GM21367 (cell line): ENCODE measurements around the gene CCDC197.
A peak's percentile ranks its signal among the peaks of the same experiment; 100 is the strongest.

ENCODE experiments used
- ATAC-seq: cut with Tn5 transposase; IDR thresholded peaks from one replicate; pipeline ENCODE4 v1.9.1; 2021; ENCODE audit not compliant: unreplicated experiment

Gene CCDC197

GRCh38 chr14:93977171-93977570, 19.9 kb upstream of the CCDC197 start:
- no peak for ATAC-seq

DNA sequence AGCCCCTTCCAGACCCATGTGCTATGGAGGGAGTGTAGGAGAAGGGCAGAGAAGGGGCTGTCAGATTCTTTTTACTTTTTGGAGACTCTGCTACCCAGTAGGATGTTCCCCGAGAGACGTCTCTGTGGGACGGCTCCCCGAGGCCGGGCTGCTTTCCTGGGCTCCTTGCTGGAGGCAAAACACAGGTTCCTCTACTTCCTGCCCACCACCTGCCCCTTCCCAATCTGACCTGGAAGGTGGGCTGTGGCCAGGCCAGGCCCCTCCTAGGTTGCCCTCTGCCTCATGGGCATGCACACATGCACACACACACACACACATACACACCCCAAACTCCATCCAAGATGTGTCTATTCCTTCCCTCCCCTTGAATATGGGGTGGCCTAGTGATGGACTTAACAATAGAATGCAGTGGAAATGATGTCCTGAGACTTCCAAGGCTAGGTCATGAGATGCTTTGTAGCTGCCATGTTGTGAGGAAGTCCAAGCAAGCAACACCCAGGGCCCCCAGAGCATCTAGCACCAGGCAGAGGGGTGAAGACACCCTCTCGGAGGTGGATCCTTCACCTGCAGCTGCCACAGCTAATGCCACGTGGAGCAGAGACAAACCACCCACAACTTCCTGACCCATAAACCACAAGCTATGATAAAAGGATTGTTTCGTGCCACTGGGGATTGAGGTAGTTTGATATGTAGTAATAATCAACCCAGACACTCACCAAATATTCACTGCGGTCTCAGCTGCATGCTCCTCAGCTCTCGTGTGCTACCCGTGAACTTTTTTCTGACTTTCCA, 19.1 kb upstream of the CCDC197 start:
- peak; percentile 37 for ATAC-seq

GRCh38 chr14:93978735-93979134, 18.4 kb upstream of the CCDC197 start:
- ATAC-seq: no peak

GRCh38 chr14:93980456-93981201, 16.5 kb upstream of the CCDC197 start:
- no peak for ATAC-seq

DNA sequence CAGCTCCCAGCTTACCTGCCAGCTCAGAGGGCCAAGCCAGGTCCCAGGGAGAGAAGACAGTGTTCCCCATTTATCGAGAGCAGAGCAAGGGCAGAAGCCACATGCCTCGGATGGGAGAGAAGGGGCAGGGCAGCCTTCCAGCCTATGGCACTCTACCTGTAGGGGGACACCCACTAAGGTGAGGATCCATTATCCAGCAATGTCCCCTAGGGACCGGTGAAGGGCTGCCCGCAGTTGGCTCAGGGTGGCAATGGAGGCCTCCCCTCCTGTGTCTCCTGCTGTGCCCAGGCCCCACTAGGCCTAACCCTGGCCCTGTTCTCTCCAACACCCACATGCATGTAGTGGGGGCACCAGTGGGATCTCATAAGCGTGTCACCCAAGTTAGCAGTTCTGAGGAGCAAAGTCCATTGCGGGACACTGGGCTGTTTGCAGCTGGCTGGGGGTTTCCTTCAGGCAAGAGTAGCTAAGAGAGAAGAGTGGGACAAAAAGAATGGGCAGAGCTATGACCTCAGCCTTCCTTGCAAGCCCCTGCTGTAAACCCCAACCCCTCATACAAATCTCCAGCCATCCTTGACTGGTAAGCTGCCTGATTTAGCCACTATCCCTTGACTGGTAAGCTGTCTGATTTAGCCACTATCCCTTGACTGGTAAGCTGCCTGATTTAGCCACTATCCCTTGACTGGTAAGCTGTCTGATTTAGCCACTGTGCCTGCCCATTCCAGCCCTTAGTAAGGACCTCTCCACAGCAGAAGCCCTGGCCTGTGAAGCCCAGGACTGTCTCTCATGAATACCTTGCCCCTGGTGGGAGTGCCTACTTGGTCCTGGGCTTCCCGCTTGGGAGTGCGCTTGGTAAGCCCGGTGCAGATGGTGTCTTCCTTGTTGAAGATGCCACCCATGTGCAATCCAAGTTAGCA, 15.5 kb upstream of the CCDC197 start:
- ATAC-seq: no peak

DNA sequence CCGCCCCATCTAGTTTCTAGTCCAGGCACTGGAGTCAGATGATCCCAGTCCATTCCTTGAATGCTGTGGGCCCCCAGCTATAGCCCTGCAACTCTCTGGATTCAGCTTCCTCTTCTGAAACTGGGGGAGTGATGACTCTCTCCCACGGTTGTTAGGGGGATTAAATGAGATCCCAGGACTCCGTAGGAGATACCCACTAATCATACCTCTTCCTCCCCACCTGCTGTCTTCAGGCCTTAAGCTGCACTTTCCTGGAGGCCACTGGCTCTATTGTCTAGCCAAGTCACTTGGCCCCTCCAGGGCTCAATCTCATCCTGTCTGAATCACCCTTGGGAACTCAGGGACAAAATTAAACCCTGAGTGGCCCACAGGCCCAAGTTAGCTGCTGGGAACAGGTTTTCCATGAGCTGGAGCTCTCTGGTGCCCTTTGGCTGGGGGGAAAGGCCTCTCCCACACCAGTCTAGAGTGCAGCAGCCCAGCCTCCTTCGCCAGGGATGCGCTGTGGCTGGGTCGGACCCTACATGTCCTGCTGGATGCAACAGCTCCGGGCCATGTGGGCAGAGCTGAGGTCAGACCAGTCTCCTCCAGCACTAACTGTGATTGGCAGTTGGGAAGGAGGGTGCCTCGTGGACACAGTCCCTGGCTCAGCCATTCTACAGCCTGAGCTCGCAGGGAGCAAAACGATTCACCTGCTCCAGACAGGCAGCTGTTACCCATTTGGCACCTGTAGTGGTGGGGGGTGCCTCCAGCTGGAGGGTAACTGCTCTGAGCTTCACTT, 14.7 kb upstream of the CCDC197 start:
- no peak for ATAC-seq

DNA sequence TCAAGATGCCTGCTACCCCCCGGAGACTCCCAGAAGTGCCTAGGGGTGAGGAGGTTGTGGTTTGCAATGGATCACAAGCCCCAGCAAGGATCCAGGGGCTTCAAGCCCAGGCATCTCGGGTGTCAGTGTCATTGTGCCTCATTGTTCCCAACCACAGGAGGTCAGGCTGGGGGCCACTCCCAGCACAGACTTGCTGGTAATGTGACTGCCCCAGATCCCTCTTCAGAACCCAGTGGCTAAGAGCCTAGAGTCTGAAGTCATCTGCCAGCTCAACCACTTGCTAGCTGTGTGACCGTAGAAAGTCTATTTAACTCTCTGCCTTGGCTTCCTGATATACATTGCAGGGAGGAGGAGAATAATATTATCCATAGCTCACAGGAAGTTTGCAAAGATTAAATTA, 13.0 kb upstream of the CCDC197 start:
- no peak for ATAC-seq

GRCh38 chr14:93984987-93985410, 12.1 kb upstream of the CCDC197 start:
- ATAC-seq: no peak

DNA sequence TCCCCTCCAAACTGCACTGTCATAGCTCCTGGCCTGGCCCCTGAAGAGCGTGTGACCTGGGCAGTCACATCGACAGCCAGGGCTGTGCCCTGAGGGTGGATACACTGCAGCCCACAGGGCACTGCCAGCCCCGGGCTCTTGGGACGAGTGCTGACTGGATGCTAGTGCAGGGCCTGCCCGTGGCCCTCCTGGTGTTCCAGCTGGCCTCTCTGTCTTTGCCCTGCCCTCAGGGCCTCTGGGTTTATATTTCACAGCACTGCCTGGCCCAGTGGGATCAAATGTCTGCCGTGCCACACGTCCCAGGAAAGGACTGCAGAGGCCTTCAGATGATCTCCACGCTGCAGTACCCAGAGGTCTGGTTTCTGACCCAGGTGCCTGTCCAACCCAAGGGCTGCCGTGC, 10.1 kb upstream of the CCDC197 start:
- no peak for ATAC-seq

DNA sequence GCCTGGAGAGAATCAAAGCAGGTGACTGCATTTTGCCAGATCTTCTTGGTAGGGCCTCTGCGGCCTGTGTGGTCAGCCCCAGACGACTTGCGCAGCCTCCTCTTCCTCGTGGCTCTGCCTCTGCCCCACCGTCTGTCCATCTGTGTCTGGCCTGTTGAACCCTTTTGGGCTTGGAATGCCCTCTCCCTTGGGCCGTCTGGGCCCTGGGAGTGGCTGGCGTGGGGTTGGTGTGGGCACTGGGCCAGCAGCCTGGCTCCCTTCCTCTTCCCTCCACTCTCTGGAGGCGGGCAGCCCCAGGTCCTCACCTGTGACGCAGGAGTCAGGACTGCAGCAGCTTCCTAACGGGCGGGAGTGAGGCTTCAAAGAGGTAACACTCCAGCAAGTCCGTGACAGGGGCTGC, 9.7 kb upstream of the CCDC197 start:
- no peak for ATAC-seq

DNA sequence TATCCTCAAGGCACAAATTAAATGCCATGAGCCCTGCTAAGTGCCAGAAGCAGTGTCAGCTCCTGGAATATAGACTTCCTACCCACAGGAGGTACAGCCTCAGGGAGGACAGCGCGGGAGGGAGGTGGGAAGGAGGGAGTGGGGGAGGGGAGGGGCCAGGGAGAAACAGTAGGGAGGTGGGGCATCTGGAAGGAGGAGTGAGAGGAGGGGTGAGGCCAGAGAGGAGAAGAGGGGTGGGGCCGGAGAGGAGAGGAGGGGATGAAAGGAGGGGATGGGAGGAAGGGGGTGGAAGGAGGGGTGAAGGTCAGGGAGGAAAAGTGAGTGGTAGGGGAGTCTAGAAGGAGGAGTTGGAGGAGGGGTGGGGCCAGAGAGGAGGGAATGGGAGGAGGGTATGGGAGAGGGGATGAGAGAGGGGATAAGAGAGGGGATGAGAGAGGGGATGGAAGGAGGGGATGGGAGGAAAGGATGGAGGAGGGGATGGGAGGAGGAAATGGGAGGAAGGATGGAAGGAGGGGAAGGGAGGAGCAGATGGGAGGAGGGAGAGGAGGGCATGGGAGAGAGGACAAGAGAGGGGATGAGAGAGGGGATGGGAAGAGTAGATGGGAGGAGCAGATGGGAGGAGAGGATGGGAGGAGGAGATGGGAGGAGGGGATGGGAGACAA, 9.2 kb upstream of the CCDC197 start:
- ATAC-seq: no peak

- no peak for ATAC-seq
These were observed 7.2 kb upstream of the CCDC197 start for GRCh38 chr14:93989939-93990338.

DNA sequence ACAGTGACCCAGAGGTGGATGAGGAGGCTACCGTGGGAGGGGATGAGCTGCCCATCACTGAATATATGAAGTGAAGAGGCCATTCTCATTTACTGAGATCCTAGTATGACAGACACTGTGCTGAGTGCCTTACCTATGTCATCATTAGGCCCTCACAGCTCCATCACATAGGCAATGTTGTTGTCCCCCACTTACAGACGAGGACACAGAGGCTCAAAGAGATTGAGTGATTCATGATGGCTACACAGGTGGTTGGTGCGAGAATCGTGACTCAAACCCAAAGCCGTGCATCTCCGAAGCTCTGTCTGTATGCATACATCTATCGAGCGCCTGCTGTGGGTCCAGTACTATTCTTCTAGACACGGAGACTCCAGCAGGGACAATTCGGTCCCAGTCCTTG, 5.9 kb upstream of the CCDC197 start:
- no peak for ATAC-seq

DNA sequence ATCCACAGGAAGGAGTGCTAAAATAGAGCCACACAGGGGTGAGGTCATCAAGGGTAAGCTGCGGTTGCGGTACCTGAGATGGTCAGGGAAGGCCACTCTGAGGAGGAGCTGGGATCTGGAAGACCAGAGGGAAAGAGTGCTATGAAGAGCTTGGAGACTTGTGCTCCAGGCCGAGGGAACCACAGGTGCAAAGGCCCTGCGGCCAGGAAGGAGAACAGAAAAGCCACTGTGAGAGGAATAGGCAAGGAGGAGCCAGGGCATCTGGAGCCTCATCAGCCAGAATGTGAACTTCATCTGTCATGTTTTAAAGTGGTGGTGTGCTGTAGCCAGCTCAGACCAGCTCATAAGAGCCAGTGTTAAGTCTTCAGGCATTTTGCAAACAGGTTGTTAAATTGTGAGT, 5.5 kb upstream of the CCDC197 start:
- ATAC-seq: no peak

DNA sequence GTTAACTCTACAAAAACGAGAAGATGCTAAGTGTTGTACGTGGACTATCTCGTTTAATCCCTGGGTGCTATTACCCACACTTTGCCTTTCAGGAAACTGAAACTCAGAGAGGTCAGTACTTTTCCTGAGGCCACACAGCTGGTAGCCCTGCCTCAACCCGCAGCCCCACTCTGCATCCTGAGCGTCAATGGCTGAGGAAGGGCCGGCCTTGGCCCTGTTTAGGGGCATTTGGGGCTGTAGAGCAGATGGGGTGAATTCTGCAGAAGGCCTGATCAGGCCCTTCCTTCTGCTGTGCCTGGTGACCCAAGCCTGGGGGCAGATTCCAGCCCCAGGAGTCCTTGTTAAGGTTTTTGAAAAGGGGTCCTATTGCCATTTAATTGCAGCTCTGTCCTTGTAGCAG, 3.7 kb upstream of the CCDC197 start:
- ATAC-seq: no peak

GRCh38 chr14:93994919-93995682, 2.0 kb upstream of the CCDC197 start:
- ATAC-seq: no peak

DNA sequence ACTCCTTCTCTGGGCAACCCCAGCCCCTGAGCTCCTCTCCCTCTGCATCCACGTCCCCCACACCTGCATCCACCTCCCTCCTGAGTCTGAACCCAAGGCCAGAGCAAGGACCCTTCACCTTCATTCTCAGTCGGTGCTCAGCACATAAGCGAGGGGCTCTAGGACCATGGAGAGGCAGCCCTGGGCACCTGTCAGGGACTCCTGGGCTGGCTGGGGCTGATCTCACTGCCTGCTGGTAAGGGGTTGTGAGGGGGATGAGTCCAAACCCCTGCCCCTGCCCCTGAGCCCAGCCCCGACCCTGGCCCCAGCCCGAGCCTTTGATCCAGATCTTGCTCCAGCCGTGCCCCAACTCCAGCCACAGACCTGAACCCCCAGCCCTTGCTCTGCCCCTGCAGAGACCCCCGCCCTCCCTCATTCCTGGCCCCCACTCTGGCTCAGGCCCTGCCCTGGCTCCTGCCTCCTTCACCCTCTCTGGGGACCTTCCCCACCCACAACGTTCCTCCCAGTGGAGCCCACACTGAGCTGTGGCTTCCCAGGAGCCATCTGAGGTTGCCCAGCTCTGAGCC, 888 bp upstream of the CCDC197 start:
- ATAC-seq: no peak

- ATAC-seq: no peak
These were observed 1.1 kb downstream of the CCDC197 start for GRCh38 chr14:93997916-93998870.
